Measurements from ENCODE around the gene RCE1. TPM values are rescaled to one million over a fixed set of nuclear protein-coding genes. Genes with fewer than 3 reads are reported as not detected.

Gene RCE1
- total and polyA plus RNA-seq, 7 donors, result 3.1 to 13.2 (median 4.7) TPM

GRCh38 chr11:66857927-66858185 lies 14.6 kb downstream of the RCE1 start:
- WGBS, 3 donors, result 96 to 98% (median 97%) methylated on average over 18 to 19 of the region's 19 CpGs
- Histone ChIP-seq H3K36me3 (ENCODE audit: insufficient read depth in 1 of 2, low read depth in 1 of 2) (peaks cover 0 to 19% of the 10 kb centered on the region in 2 donors), H3K27me3 (ENCODE audit: insufficient read depth in 3 of 3, low read length in 2 of 3) (no peaks in the 10 kb centered on the region), H3K27ac (no peak overlapping the region), H3K9me3 (no peaks in the 10 kb centered on the region), H3K4me1 (peaks cover 3% of the 10 kb centered on the region), H3K4me3 (no peak overlapping the region)
- ATAC-seq, result no peak
- no peak for DNase-seq
- intact Hi-C loops (cut with DNase I), result no loop called here
- no peak for TF ChIP-seq CTCF (IDR thresholded peaks at IDR 0.05)

- no peak for TF ChIP-seq CTCF (IDR thresholded peaks at IDR 0.05)
- no peak for ATAC-seq
- Histone ChIP-seq H3K4me1 (peaks cover 3% of the 10 kb centered on the region), H3K36me3 (ENCODE audit: insufficient read depth in 1 of 2, low read depth in 1 of 2) (peaks cover 0 to 19% of the 10 kb centered on the region in 2 donors), H3K9me3 (no peaks in the 10 kb centered on the region), H3K4me3 (no peak overlapping the region), H3K27me3 (ENCODE audit: insufficient read depth in 3 of 3, low read length in 2 of 3) (no peaks in the 10 kb centered on the region), H3K27ac (no peak overlapping the region)
- intact Hi-C loops (cut with DNase I), result no loop called here
- peak in 1 of 2 donors; percentile 66 for DNase-seq
- 94 to 96% (median 94%) methylated on average over 59 to 62 of the region's 62 CpGs for WGBS, 3 donors
These were observed 15.1 kb downstream of the RCE1 start for GRCh38 chr11:66858186-66858938.

GRCh38 chr11:66858939-66859685 lies 15.9 kb downstream of the RCE1 start:
- no peak overlapping the region for H3K27ac ChIP-seq
- H3K4me1 ChIP-seq, result peaks cover 3% of the 10 kb centered on the region
- H3K4me3 ChIP-seq, result no peak overlapping the region
- TF ChIP-seq CTCF (IDR thresholded peaks at IDR 0.05), result no peak
- intact Hi-C loops (cut with DNase I), result no loop called here
- DNase-seq (no peak), ATAC-seq (no peak)
- H3K27me3 ChIP-seq (ENCODE audit: insufficient read depth in 3 of 3, low read length in 2 of 3), result no peaks in the 10 kb centered on the region
- H3K36me3 ChIP-seq (ENCODE audit: insufficient read depth in 1 of 2, low read depth in 1 of 2), result peaks cover 0 to 19% of the 10 kb centered on the region in 2 donors
- H3K9me3 ChIP-seq, result no peaks in the 10 kb centered on the region
- WGBS, 3 donors, result 83 to 85% (median 83%) methylated on average over 26 to 29 of the region's 29 CpGs

GRCh38 chr11:66859686-66860448 lies 16.6 kb downstream of the RCE1 start:
- peaks cover 0 to 19% of the 10 kb centered on the region in 2 donors for H3K36me3 ChIP-seq (ENCODE audit: insufficient read depth in 1 of 2, low read depth in 1 of 2)
- H3K27ac ChIP-seq, result no peak overlapping the region
- no peaks in the 10 kb centered on the region for H3K27me3 ChIP-seq (ENCODE audit: insufficient read depth in 3 of 3, low read length in 2 of 3)
- peaks cover 3% of the 10 kb centered on the region for H3K4me1 ChIP-seq
- ATAC-seq (no peak), DNase-seq (no peak)
- H3K4me3 ChIP-seq, result no peak overlapping the region
- no peaks in the 10 kb centered on the region for H3K9me3 ChIP-seq
- no peak for TF ChIP-seq CTCF (IDR thresholded peaks at IDR 0.05)
- intact Hi-C loops (cut with DNase I), result no loop called here
- 88 to 90% (median 90%) methylated on average over 30 to 41 of the region's 41 CpGs for WGBS, 3 donors

Measured in psoas muscle (tissue), 8 donors.